DND-41 (cell line): ENCODE data around the gene OTX1.
"Not testable (repeated sequence)": the region's sequence is repeated elsewhere in the genome, so short reads cannot be mapped to it uniquely, and the experiment has no call there.

Experiments used
- EZH2 ChIP-seq: IDR thresholded peaks from 3 replicates; pipeline ENCODE4 v1.6.1; 2012; ENCODE audit warnings: borderline replicate concordance, low read depth, mild to moderate bottlenecking, moderate library complexity, low read length, inconsistent platforms; ENCODE audit not compliant: severe bottlenecking
- TF ChIP-seq, protein P1 (sequence below): IDR thresholded peaks from 2 replicates; pipeline ENCODE4 v1.5.1; 2012; ENCODE audit warnings: borderline replicate concordance, low read length, moderate library complexity, mild to moderate bottlenecking; ENCODE audit not compliant: poor library complexity, severe bottlenecking; ENCODE audit errors: extremely low read depth

DNA sequence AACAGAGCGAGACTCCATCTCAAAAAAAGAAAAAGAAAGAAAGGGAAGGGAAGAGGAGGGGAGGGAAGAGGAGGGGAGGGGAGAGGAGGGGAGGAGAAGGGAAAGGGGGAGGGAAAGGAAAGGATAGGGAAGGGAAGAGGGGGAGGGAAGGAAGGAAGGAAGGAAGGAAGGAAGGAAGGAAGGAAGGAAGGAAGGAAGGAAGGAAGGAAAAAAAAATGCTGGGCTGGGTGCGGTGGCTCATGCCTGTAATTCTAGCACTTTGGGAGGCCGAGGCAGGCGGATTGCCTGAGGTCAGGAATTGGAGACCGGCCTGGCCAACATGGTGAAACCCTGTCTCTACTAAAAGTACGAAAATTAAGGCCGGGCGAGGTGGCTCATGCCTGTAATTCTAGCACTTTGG, 30.9 kb upstream of the OTX1 start:
- not testable (repeated sequence) for TF ChIP-seq EZH2
- TF ChIP-seq, protein P1, sequence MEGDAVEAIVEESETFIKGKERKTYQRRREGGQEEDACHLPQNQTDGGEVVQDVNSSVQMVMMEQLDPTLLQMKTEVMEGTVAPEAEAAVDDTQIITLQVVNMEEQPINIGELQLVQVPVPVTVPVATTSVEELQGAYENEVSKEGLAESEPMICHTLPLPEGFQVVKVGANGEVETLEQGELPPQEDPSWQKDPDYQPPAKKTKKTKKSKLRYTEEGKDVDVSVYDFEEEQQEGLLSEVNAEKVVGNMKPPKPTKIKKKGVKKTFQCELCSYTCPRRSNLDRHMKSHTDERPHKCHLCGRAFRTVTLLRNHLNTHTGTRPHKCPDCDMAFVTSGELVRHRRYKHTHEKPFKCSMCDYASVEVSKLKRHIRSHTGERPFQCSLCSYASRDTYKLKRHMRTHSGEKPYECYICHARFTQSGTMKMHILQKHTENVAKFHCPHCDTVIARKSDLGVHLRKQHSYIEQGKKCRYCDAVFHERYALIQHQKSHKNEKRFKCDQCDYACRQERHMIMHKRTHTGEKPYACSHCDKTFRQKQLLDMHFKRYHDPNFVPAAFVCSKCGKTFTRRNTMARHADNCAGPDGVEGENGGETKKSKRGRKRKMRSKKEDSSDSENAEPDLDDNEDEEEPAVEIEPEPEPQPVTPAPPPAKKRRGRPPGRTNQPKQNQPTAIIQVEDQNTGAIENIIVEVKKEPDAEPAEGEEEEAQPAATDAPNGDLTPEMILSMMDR = not testable (repeated sequence)
